Hematopoietic multipotent progenitor cell treated with erythropoietin and hydrocortisone succinate and interleukin-3 and kit ligand, for 6 days (in vitro differentiated cells): ENCODE results near the gene WBP1L.
A peak's percentile ranks its signal among the peaks of the same experiment; 100 is the strongest.
"Not testable (repeated sequence)": the region's sequence is repeated elsewhere in the genome, so short reads cannot be mapped to it uniquely, and the experiment has no call there.

Source experiments
- DNase-seq: peaks from one replicate; pipeline ENCODE4 v3.0.0-alpha.2; 2015

Gene WBP1L

GRCh38 chr10:102743588-102744373 is at the start of gene WBP1L:
Gene WBP1L (plus strand): TSS chr10:102743948. CDS start chr10:102744054, 106 bp downstream.
- DNase-seq, result peak; percentile 99

GRCh38 chr10:102695401-102695800 is 48.3 kb upstream of the WBP1L start:
- DNase-seq, result not testable (repeated sequence)

GRCh38 chr10:102696736-102697135 is 47.0 kb upstream of the WBP1L start:
- no peak for DNase-seq

DNA sequence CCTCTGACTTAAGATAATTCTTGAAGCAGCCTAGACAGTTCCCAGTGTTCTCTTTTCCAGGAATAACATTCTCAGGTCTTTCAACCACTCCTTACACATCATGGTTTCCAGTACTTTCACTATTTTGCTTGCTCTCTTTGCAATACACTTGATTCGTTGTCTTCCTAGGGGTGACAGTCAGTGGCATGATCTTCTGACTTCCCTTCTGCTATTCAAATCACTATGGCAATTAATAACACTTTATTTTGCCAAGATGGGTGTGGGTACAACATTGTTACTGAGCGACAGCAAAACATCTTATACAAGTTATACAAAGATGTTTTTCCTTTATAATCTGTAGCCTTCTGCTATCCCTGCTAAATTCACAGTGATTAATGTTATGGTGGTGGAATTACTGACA is 44.9 kb upstream of the WBP1L start:
- no peak for DNase-seq

- DNase-seq, result no peak
Observed at GRCh38 chr10:102701272-102701671, 42.5 kb upstream of the WBP1L start.

GRCh38 chr10:102701796-102702195 is 42.0 kb upstream of the WBP1L start:
- DNase-seq, result no peak

GRCh38 chr10:102702742-102703141 is 41.0 kb upstream of the WBP1L start:
- no peak for DNase-seq

DNA sequence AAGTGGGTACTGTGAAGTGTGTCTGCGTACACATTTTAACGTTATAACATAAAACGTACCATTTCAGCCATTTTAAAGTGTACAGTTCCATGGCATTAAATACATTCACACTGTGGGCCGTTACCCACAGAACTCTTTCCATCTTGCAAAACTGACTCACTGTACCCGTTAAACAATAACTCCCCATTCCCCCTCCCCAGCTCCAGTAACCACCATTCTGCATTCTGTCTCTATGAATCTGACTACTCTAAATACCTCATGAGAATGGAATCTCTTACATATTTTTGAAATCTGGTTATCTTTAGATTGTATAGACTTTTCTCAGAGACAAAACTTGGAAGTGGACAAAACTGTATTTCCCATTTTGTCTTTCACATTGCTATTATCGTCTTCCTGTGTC is 38.8 kb upstream of the WBP1L start:
- no peak for DNase-seq

DNA sequence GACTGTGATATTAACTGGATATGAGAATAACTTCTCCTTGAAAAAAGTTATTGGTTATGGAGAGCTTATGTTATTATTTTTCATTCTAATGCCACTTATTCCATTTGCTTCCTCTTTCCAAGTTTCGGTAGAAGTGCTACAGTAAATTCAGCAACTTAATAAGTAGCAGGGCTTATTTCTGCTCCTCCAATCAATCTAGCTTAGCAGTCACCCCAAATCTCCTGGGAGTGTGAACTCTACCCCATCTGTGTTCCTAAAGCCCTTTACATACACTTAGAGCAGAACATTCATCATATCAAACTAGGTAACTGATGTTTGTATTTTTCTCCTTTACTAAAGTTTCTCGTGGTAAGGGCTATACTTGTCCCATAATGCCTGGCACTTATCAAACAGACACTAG is 38.2 kb upstream of the WBP1L start:
- no peak for DNase-seq

DNA sequence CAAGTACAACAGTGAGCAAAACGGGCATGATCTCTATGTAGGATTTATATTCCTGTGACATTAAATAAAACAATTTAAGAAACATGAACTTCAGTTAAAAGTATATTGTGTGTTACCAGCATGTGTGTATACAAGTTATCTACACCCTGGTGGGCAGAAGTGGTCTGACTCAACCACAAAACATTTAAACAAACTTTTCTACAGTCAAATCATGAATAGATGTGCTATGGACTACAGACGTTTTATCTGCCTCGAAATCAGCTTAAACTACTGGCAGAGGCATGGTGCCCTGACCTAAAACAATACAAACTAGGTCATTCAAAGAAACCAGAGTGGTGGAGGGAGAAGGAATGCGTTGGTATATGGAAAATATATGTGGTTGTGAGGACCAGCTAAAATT is 33.1 kb upstream of the WBP1L start:
- peak; percentile 61 for DNase-seq

- DNase-seq, result no peak
Observed at GRCh38 chr10:102712089-102712488, 31.7 kb upstream of the WBP1L start.

GRCh38 chr10:102712843-102713538 is 30.8 kb upstream of the WBP1L start:
- DNase-seq, result no peak

DNA sequence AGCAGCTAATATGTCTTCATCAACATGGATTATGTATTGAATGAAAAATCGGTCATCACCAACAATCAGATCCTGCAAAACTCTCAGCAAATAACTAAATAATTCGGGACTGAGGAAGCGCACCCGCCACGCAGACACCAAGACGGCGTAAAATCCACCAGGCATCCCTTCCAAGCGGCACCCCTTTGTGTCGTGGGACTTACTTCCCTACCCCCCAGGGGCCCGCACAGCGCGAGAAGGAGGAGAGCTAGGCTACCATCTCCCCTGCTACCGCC is 30.3 kb upstream of the WBP1L start:
- no peak for DNase-seq

DNA sequence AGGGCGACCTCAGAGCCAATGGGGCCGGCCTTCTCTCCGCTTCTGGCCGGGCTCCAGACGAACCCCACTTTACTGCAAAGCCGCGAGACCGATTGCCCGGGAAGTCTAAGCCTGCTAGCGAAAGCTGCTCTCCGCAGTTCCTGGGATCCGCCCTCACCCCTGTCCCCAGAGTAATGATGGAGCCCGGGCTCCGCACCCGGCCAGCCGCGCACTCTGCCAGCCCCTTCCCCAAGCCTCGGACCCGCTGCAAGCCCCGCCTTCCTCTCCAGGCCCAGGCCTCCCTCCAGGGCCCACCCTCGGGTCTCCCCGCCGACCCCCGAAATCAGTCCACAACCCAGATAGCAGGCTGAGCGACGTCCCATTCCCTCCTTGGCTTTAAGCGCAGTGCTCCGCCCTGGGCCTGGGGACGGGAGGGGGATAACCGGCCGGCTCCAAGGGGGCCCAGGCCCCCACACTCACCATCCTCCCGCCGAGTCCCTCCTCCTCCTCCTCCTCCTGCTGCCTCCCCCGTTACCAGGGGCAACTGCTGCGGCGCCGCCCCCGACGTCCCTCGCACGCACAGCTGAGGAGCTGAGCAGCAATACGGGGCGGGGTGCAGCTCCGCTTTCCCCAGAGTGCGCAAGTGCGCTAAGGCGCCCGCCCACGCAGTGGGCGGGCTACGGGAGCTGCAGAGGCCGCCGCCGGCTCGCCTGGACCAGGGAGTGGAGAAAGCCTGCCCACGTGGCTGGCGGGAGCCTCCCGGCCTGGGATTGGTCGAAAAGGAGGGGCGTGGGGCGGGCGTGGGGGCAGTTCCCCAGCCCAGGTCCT is 29.7 kb upstream of the WBP1L start, which contains the start of gene ARL3:
Gene ARL3 (minus strand): TSS at position 584 of the 807 bp plus-strand sequence. CDS start 122 bp downstream, at position 462.
- DNase-seq, result peak; percentile 99

DNA sequence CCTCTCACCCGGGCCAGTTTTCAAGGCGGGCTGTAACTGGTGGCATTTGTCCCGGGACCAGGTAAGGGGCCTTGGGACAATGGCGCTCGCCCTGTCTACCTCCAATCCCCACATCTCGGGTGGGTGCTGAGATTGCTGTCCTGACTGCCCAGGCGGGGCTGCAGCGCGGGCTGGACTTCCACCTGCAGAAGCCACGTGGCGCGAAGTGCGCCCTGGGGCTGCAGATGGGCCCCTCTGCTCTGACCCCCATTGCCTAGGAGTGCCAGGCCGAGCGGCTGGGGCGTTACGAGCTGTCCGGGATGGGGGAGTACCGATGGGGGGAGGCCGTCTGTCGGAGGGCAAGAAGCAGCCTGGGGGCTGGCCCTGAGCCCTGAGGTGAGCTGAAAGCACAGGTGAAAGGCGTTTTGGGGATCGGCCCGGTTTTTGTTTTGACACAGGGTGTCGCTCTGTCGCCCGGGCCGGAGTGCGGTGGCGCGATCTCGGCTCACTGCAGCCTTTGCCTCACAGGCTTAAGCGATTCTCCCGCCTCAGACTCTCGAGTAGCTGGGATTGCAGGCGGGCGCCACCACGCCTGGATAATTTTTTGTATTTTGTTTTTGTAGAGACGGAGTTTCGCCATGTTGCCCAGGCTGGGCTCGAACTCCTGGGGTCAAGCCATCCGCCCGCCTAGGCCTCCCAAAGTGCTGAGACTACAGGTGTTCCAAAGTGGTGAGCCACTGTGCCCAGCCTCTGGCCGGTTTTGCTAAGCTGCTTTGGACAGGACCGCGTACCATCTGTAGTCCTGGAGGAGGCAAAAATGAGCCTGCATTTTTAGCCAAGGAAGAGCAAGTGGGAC is 28.9 kb upstream of the WBP1L start, which contains the start of gene SFXN2:
Gene SFXN2 (plus strand): TSS at position 16 of the 835 bp plus-strand sequence. CDS start 12,001 bp downstream, outside the sequence.
- peak; percentile 69 for DNase-seq

DNA sequence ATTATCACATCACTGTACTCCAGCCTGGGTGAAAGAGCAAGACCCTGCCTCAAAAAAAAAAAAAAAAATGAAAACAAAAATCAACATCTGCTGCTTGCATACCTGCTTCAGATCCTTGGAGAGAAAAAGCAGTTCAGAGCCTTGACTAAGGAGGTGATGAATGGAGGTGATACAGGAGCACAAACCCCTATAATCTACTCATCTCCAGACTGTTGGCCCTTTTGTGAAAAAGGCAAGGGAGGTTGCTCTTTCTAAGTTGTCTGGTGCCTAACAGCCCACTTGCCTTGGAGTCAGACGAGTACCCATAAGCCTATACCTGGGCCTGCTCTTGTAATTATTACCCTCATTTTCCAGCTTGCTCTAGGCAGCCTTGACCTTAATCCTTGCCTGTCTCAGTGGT is 27.9 kb upstream of the WBP1L start:
- no peak for DNase-seq

DNA sequence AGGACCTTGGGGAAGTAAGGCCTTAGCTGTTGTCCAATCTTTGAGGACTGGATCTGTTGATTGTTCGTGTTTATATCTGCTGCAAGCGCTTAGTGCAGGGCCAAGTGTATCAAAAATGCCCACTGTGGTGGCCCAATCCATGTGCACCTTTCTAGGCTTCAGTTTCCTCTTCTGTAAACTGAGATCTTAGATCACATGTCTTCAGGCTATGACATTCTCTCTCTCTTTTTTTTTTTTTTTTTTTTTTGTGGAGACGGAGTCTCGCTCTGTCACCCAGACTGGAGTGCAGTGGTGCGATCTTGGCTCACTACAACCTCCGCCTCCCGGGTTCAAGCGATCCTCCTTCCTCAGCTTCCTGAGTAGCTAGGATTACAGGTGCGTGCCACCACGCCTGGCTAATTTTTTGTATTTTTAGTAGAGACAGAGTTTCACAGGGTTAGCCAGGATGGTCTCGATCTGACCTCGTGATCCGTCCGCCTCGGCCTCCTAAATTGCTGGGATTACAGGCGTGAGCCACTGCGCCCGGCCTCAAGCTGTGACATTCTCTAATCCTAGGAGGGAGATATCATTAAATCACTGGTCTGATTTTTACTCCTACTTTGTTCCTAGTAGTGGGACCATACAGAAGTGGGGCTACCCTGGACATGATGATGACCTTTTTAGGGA is 26.7 kb upstream of the WBP1L start:
- not testable (repeated sequence) for DNase-seq

DNA sequence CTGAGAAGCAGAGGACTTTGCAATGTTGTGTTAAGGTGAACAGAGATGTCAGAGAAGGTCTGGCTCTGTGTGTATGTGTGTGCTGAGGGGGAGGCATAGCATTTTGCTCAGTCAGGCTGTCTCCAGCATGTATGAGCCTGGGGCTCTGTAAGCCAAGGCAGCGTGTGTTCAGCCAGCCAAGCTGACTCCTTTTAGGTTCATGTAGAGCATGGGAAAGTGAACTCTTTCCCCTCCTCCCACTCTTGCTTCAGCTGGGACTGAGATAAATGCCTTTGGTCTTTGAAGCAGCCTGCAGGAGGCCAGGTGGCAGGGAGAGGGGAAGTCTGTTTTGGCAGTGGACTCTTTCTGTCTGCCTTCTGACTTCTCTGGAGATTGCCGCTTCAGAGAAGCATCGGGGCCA is 25.5 kb upstream of the WBP1L start:
- peak; percentile 65 for DNase-seq

DNA sequence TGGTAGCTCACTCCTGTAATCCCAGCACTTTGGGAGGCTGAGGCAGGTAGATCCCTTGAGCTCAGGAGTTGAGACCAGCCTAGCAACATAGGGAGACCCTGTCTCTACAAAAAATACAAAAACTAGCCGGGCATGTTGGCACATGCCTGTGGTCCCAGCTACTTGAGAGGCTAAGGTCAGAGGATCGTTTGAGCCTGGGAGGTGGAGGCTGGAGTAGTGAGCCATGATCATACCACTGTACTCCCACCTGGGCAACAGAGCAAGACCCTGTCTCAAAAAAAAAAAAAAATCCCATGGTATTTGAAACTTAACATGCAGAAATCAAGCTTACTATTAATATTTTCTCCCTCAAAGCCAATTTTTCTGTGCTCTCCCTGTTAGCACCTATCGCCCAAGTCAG is 23.4 kb upstream of the WBP1L start:
- DNase-seq, result no peak

DNA sequence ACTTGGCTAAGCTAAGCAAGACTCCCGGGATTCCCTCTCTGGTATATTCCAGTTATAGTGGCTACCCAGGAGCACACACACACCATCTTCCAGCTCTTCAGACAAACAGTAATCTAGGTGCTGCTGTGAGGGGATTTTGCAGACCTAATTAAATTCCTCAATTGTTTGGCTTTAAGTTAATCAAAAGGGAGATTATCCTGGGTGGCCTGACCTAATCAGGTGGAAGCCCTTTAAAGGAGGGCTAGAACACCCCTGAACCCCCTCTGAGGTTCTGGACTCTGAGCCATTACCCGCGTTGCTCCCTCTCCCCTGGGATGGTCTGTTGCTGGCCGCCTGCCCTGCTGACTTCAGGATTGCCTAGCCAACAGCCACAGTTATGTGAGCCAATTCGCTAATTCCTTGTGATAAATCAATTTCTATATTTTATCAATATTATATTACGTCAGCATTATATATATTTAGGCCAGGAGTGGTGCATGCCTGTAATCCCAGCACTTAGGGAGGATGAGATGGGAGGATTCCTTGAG is 22.9 kb upstream of the WBP1L start:
- DNase-seq, result no peak

DNA sequence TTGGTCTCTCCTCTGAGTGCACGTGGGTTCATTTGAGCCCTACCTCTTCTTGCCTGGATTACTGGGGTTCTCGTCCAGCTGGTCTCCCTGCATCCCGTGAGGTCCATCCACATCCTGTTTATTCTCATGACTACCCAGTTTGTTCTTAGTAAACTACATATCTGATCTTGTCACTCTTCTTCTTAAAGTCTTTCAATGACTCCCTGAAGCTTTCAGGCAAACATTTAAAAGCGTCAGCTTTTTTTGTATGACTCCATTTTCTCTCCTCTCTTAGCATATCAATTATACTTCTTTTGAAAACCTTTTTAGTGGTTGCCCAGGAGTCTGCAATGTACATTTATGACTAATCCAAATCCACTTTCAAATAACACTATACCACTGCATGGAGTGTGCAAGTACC is 21.8 kb upstream of the WBP1L start:
- no peak for DNase-seq

- DNase-seq, result no peak
Observed at GRCh38 chr10:102723989-102724388, 19.8 kb upstream of the WBP1L start.
